Hepatocyte (in vitro differentiated cells): ENCODE results near the gene FASTK.

Experiments used
- CTCF ChIP-seq: fragments of 200-600 bp; sonication (generic); IDR thresholded peaks from 2 replicates; pipeline ENCODE4 v1.5.1; 2016; ENCODE audit warnings: antibody characterized with exemption, mild to moderate bottlenecking; ENCODE audit not compliant: poor library complexity
- EZH2phosphoT487 ChIP-seq: fragments of 200-600 bp; sonication (generic); IDR thresholded peaks from one replicate; pipeline ENCODE4 v1.6.1; 2018; ENCODE audit warnings: antibody characterized with exemption, mild to moderate bottlenecking, low read depth, moderate library complexity; ENCODE audit not compliant: unreplicated experiment, severe bottlenecking

GRCh38 chr7:151129117-151129959 is 48.7 kb upstream of the FASTK start:
- TF ChIP-seq EZH2phosphoT487 (no peak), CTCF (no peak)
